ENCODE measurements around the gene XYLB.
"Not testable (repeated sequence)": the region's sequence is repeated elsewhere in the genome, so short reads cannot be mapped to it uniquely, and the experiment has no call there.

The XYLB gene

GRCh38 chr3:38320638-38321037, 25.9 kb upstream of the XYLB start:
- in situ Hi-C loops (cut with MboI; ENCODE audit: low sequenced_read_pairs): not testable (repeated sequence)

- in situ Hi-C loops (cut with MboI; ENCODE audit: low sequenced_read_pairs): no loop called here
Observed at GRCh38 chr3:38323060-38323459, 23.5 kb upstream of the XYLB start.

- in situ Hi-C loops (cut with MboI; ENCODE audit: low sequenced_read_pairs): no loop called here
Observed at GRCh38 chr3:38325256-38325655, 21.3 kb upstream of the XYLB start.

GRCh38 chr3:38327335-38328009, 19.1 kb upstream of the XYLB start:
- in situ Hi-C loops (cut with MboI; ENCODE audit: low sequenced_read_pairs): no loop called here

GRCh38 chr3:38331257-38332022, 15.1 kb upstream of the XYLB start:
- in situ Hi-C loops (cut with MboI; ENCODE audit: low sequenced_read_pairs): no loop called here

- in situ Hi-C loops (cut with MboI; ENCODE audit: low sequenced_read_pairs): no loop called here
Observed at GRCh38 chr3:38332201-38332600, 14.4 kb upstream of the XYLB start.

- in situ Hi-C loops (cut with MboI; ENCODE audit: low sequenced_read_pairs): no loop called here
Observed at GRCh38 chr3:38334142-38335055, 12.2 kb upstream of the XYLB start.

- in situ Hi-C loops (cut with MboI; ENCODE audit: low sequenced_read_pairs): no loop called here
Observed at GRCh38 chr3:38335263-38335662, 11.3 kb upstream of the XYLB start.

- in situ Hi-C loops (cut with MboI; ENCODE audit: low sequenced_read_pairs): no loop called here
Observed at GRCh38 chr3:38337703-38338102, 8.9 kb upstream of the XYLB start.

- in situ Hi-C loops (cut with MboI; ENCODE audit: low sequenced_read_pairs): no loop called here
Observed at GRCh38 chr3:38343797-38344594, 2.6 kb upstream of the XYLB start.

GRCh38 chr3:38345879-38346586, 552 bp upstream of the XYLB start:
- in situ Hi-C loops (cut with MboI; ENCODE audit: low sequenced_read_pairs): no loop called here

GRCh38 chr3:38347421-38348200, 1.0 kb downstream of the XYLB start:
- in situ Hi-C loops (cut with MboI; ENCODE audit: low sequenced_read_pairs): no loop called here

GRCh38 chr3:38348903-38349302, 2.3 kb downstream of the XYLB start:
- in situ Hi-C loops (cut with MboI; ENCODE audit: low sequenced_read_pairs): no loop called here

GRCh38 chr3:38349684-38350359, 3.2 kb downstream of the XYLB start:
- in situ Hi-C loops (cut with MboI; ENCODE audit: low sequenced_read_pairs): no loop called here

- in situ Hi-C loops (cut with MboI; ENCODE audit: low sequenced_read_pairs): no loop called here
Observed at GRCh38 chr3:38353151-38353550, 6.6 kb downstream of the XYLB start.

- in situ Hi-C loops (cut with MboI; ENCODE audit: low sequenced_read_pairs): no loop called here
Observed at GRCh38 chr3:38354588-38355330, 8.2 kb downstream of the XYLB start.

- in situ Hi-C loops (cut with MboI; ENCODE audit: low sequenced_read_pairs): no loop called here
Observed at GRCh38 chr3:38359038-38359437, 12.5 kb downstream of the XYLB start.

GRCh38 chr3:38360345-38360744, 13.8 kb downstream of the XYLB start:
- in situ Hi-C loops (cut with MboI; ENCODE audit: low sequenced_read_pairs): no loop called here

All from HL-60/S4 treated with retinoic acid at 250 ng/mL for 4 days and 3 days (cell line).